Type B pancreatic cell (in vitro differentiated cells): ENCODE results near the gene GABPB1. TPM values are rescaled to one million over a fixed set of nuclear protein-coding genes. Genes with fewer than 3 reads are reported as not detected.
"Not testable (repeated sequence)": the region's sequence is repeated elsewhere in the genome, so short reads cannot be mapped to it uniquely, and the experiment has no call there.

ENCODE experiments used
- DNase-seq: peaks from one replicate; pipeline ENCODE4 v3.0.0; 2021; ENCODE audit warnings: mixed read lengths; ENCODE audit not compliant: unreplicated experiment; ENCODE audit errors: extremely low spot score
- H3K27ac Mint-ChIP-seq: 2 replicates; pipeline ENCODE4 v1.8.0; 2021; ENCODE audit warnings: mild to moderate bottlenecking, mixed read lengths
- H3K27me3 Mint-ChIP-seq: 2 replicates; pipeline ENCODE4 v1.8.0; 2021; ENCODE audit warnings: mixed read lengths
- H3K36me3 Mint-ChIP-seq: 2 replicates; pipeline ENCODE4 v1.8.0; 2021; ENCODE audit warnings: mixed read lengths
- H3K4me1 Mint-ChIP-seq: one replicate; pipeline ENCODE4 v1.8.0; 2021; ENCODE audit warnings: mixed read lengths; ENCODE audit not compliant: unreplicated experiment
- H3K4me3 Mint-ChIP-seq: 2 replicates; pipeline ENCODE4 v1.8.0; 2021; ENCODE audit warnings: mild to moderate bottlenecking, mixed read lengths
- H3K9me3 Mint-ChIP-seq: 2 replicates; pipeline ENCODE4 v1.8.0; 2021; ENCODE audit warnings: mixed read lengths
- CTCF ChIP-seq: fragments of 200-600 bp; sonication (generic); conservative IDR thresholded peaks from 2 replicates; pipeline ENCODE4 v1.5.0; 2021; ENCODE audit warnings: antibody characterized with exemption, mild to moderate bottlenecking
- total RNA-seq: library from RNA; stranded (reverse); gene quantifications from 2 replicates; pipeline ENCODE4 v1.2.1, GENCODE V29; 2021; ENCODE audit warnings: low replicate concordance

GABPB1 gene
- total RNA-seq, 1 donor from 2014 or later: 27.8 TPM

- peaks cover 3% of the 10 kb centered on the region for H3K4me1 Mint-ChIP-seq
- H3K9me3 Mint-ChIP-seq: no peaks in the 10 kb centered on the region
- no peak for DNase-seq
- H3K36me3 Mint-ChIP-seq: no peaks in the 10 kb centered on the region
- H3K27ac Mint-ChIP-seq: no peak overlapping the region
- H3K27me3 Mint-ChIP-seq: no peaks in the 10 kb centered on the region
- TF ChIP-seq CTCF: no peak
- H3K4me3 Mint-ChIP-seq: no peak overlapping the region
These were observed 23.8 kb upstream of the GABPB1 start for GRCh38 chr15:50378776-50379175.

GRCh38 chr15:50377867-50378751, 23.1 kb upstream of the GABPB1 start:
- Mint-ChIP-seq H3K36me3 (no peaks in the 10 kb centered on the region), H3K27ac (no peak overlapping the region), H3K9me3 (no peaks in the 10 kb centered on the region)

GRCh38 chr15:50369564-50369963, 14.6 kb upstream of the GABPB1 start:
- not testable (repeated sequence) for H3K27ac Mint-ChIP-seq, H3K4me3 Mint-ChIP-seq, H3K9me3 Mint-ChIP-seq, H3K4me1 Mint-ChIP-seq, DNase-seq, H3K27me3 Mint-ChIP-seq
- peaks cover 12% of the 10 kb centered on the region for H3K36me3 Mint-ChIP-seq

More at GRCh38 chr15:50377867-50378751, 23.1 kb upstream of the GABPB1 start:
- no peaks in the 10 kb centered on the region for H3K27me3 Mint-ChIP-seq
- H3K4me1 Mint-ChIP-seq: peaks cover 3% of the 10 kb centered on the region
- DNase-seq: no peak
- TF ChIP-seq CTCF: no peak
- no peak overlapping the region for H3K4me3 Mint-ChIP-seq

- Mint-ChIP-seq H3K27ac (no peak overlapping the region), H3K27me3 (no peaks in the 10 kb centered on the region), H3K4me1 (no peaks in the 10 kb centered on the region), H3K9me3 (no peaks in the 10 kb centered on the region), H3K4me3 (no peak overlapping the region), H3K36me3 (peaks cover 16% of the 10 kb centered on the region)
- no peak for DNase-seq
- TF ChIP-seq CTCF: no peak
These were observed 11.0 kb upstream of the GABPB1 start for GRCh38 chr15:50365971-50366370.

GRCh38 chr15:50365570-50365969, 10.6 kb upstream of the GABPB1 start:
- no peaks in the 10 kb centered on the region for H3K27me3 Mint-ChIP-seq
- no peak overlapping the region for H3K27ac Mint-ChIP-seq
- H3K36me3 Mint-ChIP-seq: peaks cover 15% of the 10 kb centered on the region
- no peak for DNase-seq
- no peaks in the 10 kb centered on the region for H3K9me3 Mint-ChIP-seq
- no peak overlapping the region for H3K4me3 Mint-ChIP-seq
- no peaks in the 10 kb centered on the region for H3K4me1 Mint-ChIP-seq
- no peak for TF ChIP-seq CTCF

- TF ChIP-seq CTCF: no peak
- H3K27me3 Mint-ChIP-seq: no peaks in the 10 kb centered on the region
- no peak for DNase-seq
- no peaks in the 10 kb centered on the region for H3K4me1 Mint-ChIP-seq
- no peaks in the 10 kb centered on the region for H3K9me3 Mint-ChIP-seq
- H3K27ac Mint-ChIP-seq: no peak overlapping the region
- peaks cover 20% of the 10 kb centered on the region for H3K36me3 Mint-ChIP-seq
- no peak overlapping the region for H3K4me3 Mint-ChIP-seq
These were observed 8.6 kb upstream of the GABPB1 start for GRCh38 chr15:50363612-50364011.
